ENCODE results near the gene P4HTM.
A peak's percentile ranks its signal among the peaks of the same experiment; 100 is the strongest.

Gene P4HTM

DNA sequence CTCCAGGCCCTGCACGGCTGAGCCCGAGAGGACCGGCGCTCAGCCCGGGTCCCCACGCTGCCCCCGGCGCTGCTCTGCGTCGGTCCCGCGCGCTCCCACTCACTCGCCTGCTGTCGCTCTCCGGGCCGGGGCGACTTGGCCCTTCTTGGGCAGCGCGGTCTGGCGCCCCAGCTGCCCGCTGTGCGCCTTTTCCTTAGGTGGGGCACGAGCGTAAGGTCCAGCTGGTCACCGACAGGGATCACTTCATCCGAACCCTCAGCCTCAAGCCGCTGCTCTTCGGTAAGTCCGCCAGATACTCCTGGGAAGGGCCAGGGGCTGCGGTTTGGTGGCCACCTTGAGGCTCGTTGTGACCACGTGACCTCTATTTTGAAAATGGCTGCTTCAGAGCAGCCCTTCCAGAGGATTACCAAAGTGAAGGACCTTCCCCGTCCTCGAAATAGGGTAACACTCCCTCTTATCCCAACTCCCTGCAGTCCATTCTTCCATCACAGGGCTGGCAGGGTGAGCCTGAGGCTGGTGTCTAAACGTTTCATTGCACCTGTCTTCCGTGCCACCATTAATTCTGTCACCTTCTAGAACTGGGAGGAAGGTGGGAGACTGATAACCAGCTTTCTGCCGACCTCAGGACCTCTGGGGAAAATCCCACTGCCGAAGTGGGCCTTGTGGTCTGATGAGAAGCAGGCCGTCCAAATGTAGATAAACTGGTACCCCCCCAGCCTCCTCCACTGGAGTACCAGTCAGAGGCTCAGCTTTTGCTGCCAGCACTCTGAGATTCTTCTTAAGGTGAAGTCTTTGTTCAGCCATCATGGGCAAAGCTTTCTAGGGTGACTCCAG lies 812 bp downstream of the P4HTM start (continued):
- TF ChIP-seq ZNF670 (tag by site-specific recombination; IDR thresholded peaks at IDR 0.05; ENCODE audit: low read depth) (no peak), ZNF169 (tag by site-specific recombination; IDR thresholded peaks at IDR 0.05) (no peak), ZNF341 (tag by site-specific recombination; IDR thresholded peaks at IDR 0.05; ENCODE audit: low read depth) (peak; percentile 16; the same call in 1 of the 2 replicates), YY1 (tag by site-specific recombination; IDR thresholded peaks at IDR 0.05) (peak; percentile 60; the same call in 1 of the 2 replicates), ZFP37 (tag by site-specific recombination; IDR thresholded peaks at IDR 0.05) (no peak), ZNF19 (tag by site-specific recombination; IDR thresholded peaks at IDR 0.05; ENCODE audit: low read depth) (no peak)
- TF ChIP-seq, protein P1, sequence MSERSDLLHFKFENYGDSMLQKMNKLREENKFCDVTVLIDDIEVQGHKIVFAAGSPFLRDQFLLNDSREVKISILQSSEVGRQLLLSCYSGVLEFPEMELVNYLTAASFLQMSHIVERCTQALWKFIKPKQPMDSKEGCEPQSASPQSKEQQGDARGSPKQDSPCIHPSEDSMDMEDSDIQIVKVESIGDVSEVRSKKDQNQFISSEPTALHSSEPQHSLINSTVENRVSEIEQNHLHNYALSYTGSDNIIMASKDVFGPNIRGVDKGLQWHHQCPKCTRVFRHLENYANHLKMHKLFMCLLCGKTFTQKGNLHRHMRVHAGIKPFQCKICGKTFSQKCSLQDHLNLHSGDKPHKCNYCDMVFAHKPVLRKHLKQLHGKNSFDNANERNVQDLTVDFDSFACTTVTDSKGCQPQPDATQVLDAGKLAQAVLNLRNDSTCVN (tag by site-specific recombination; optimal IDR thresholded peaks at IDR 0.05): peak; percentile 78
- TF ChIP-seq, protein P2, sequence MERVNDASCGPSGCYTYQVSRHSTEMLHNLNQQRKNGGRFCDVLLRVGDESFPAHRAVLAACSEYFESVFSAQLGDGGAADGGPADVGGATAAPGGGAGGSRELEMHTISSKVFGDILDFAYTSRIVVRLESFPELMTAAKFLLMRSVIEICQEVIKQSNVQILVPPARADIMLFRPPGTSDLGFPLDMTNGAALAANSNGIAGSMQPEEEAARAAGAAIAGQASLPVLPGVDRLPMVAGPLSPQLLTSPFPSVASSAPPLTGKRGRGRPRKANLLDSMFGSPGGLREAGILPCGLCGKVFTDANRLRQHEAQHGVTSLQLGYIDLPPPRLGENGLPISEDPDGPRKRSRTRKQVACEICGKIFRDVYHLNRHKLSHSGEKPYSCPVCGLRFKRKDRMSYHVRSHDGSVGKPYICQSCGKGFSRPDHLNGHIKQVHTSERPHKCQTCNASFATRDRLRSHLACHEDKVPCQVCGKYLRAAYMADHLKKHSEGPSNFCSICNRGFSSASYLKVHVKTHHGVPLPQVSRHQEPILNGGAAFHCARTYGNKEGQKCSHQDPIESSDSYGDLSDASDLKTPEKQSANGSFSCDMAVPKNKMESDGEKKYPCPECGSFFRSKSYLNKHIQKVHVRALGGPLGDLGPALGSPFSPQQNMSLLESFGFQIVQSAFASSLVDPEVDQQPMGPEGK (tag by site-specific recombination; IDR thresholded peaks at IDR 0.05): peak; percentile 37; the same call in 1 of the 2 replicates

DNA sequence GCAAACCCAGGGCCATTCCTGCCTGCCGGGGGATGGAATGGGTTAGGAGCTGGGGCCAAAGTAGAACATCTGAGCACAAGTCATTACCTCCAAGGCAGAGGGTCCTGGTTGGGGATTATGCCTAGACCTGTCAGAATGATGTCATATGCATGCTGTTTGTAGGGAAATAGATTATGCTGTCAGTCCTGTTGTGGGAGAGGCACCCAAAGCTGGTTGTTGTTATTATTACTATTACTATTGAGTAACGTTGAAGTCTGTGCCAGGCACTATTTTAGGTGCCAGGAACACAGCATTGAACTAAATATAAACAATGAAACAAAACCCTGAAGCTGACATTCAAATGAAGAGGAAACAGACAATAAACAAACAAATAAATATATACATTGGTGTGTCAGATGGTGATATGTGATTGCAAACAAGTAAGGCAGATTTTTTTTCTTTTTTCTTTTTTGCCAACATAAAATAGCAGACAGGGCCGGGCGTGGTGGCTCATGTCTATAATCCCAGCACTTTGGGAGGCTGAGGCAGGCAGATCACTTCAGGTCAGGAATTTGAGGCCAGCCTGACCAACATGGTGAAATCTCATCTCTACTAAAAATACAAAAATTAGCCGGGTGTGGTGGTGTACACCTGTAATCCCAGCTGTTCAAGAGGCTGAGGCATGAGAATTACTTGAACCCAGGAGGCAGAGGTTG lies 2.0 kb downstream of the P4HTM start:
- ChIA-PET CTCF (interaction anchor here (0.6 to 1.0 kb wide), 3 partner anchors 16 to 330 kb away, joined by 3 read pairs; partner anchors contain the start of gene NDUFAF3), POLR2A (interaction anchor here (1.0 to 4.6 kb wide), 4 partner anchors 10 to 28 kb away, joined by 4 to 61 read pairs (median 4); partner anchors contain the start of genes DALRD3 and WDR6)
- TF ChIP-seq ZFP3 (tag by site-specific recombination; IDR thresholded peaks at IDR 0.05; ENCODE audit: low read depth) (no peak), ZNF140 (tag by site-specific recombination; IDR thresholded peaks at IDR 0.05) (no peak), ZNF629 (tag by site-specific recombination; IDR thresholded peaks at IDR 0.05) (peak; percentile 41; the same call in 1 of the 2 replicates), ZNF174 (tag by site-specific recombination; IDR thresholded peaks at IDR 0.05) (no peak), SALL2 (tag by site-specific recombination; IDR thresholded peaks at IDR 0.05; ENCODE audit: borderline replicate concordance) (no peak), TRIM28 (IDR thresholded peaks at IDR 0.05; ENCODE audit: borderline replicate concordance, low read length) (no peak), ZNF23 (tag by site-specific recombination; IDR thresholded peaks at IDR 0.05; ENCODE audit: borderline replicate concordance) (no peak), ZNF48 (tag by site-specific recombination; IDR thresholded peaks at IDR 0.05) (no peak)
- TF ChIP-seq, protein P3, sequence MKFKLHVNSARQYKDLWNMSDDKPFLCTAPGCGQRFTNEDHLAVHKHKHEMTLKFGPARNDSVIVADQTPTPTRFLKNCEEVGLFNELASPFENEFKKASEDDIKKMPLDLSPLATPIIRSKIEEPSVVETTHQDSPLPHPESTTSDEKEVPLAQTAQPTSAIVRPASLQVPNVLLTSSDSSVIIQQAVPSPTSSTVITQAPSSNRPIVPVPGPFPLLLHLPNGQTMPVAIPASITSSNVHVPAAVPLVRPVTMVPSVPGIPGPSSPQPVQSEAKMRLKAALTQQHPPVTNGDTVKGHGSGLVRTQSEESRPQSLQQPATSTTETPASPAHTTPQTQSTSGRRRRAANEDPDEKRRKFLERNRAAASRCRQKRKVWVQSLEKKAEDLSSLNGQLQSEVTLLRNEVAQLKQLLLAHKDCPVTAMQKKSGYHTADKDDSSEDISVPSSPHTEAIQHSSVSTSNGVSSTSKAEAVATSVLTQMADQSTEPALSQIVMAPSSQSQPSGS (tag by site-specific recombination; IDR thresholded peaks at IDR 0.05; ENCODE audit: low read depth): peak; percentile 23; the same call in 1 of the 2 replicates
- Histone ChIP-seq H3K27ac (ENCODE audit: extremely low read depth, low read depth, low read length) (no peak overlapping the region), H3K36me3 (ENCODE audit: control insufficient read depth in 2 of 2, insufficient read depth in 1 of 2, low read length in 2 of 2) (peaks cover 0 to 19% of the 10 kb centered on the region in 2 experiments; a peak in 2 of 3 replicates), H3K4me3 (ENCODE audit: low read depth, low read length) (peak overlapping the region; percentile 83), H3K9me3 (ENCODE audit: control insufficient read depth, insufficient read depth, low read depth, low read length) (no peaks in the 10 kb centered on the region), H3K4me1 (ENCODE audit: control insufficient read depth, insufficient read depth, low read length) (no peaks in the 10 kb centered on the region)

All from HEK293 (cell line).